H1 (cell line): ENCODE results near the gene CCNT1. TPM values are rescaled to one million over a fixed set of nuclear protein-coding genes. Genes with fewer than 3 reads are reported as not detected.
A peak's percentile ranks its signal among the peaks of the same experiment; 100 is the strongest.

Source experiments
- CBX5 ChIP-seq: fragments of 300-800, 300-1000 bp; sonication (generic); IDR thresholded peaks from 2 replicates; pipeline ENCODE4 v1.7.1; 2016; ENCODE audit warnings: antibody characterized with exemption, low read length, low read depth
- CBX8 ChIP-seq: fragments of 300-800, 300-1000 bp; sonication (generic); IDR thresholded peaks from 2 replicates; pipeline ENCODE4 v1.7.1; 2016; ENCODE audit warnings: low read depth, low read length, borderline replicate concordance
- EP300 ChIP-seq, 2 experiments: IDR thresholded peaks; 1 replicate in 1 of 2; 2 replicates in 1 of 2; pipeline ENCODE4 v1.6.1; 2011 to 2012; ENCODE audit warnings: low read depth in 2 of 2, low read length in 2 of 2, mild to moderate bottlenecking in 2 of 2, borderline replicate concordance in 1 of 2, inconsistent platforms in 1 of 2, moderate library complexity in 1 of 2
- FOSL1 ChIP-seq: IDR thresholded peaks from 2 replicates; pipeline ENCODE4 v1.6.1; 2011; ENCODE audit warnings: mild to moderate bottlenecking, low read depth, low read length, moderate library complexity; ENCODE audit not compliant: insufficient read depth
- GABPA ChIP-seq: IDR thresholded peaks from 2 replicates; pipeline ENCODE4 v1.6.1; 2011; ENCODE audit warnings: mild to moderate bottlenecking, low read length, moderate library complexity, borderline replicate concordance; ENCODE audit not compliant: insufficient read depth
- NANOG ChIP-seq: IDR thresholded peaks from 2 replicates; pipeline ENCODE4 v1.6.1; 2011; ENCODE audit warnings: low read length, low read depth, mild to moderate bottlenecking, inconsistent platforms; ENCODE audit not compliant: insufficient read depth, poor library complexity, severe bottlenecking
- RBBP5 ChIP-seq: IDR thresholded peaks from 2 replicates; pipeline ENCODE4 v1.7.1; 2012; ENCODE audit warnings: low read depth, mild to moderate bottlenecking, inconsistent platforms, low read length, moderate library complexity, borderline replicate concordance
- RFX5 ChIP-seq: IDR thresholded peaks from 2 replicates; pipeline ENCODE4 v1.6.1; 2011; ENCODE audit warnings: low read depth, low read length, improper control_type of control experiment, borderline replicate concordance
- polyA plus RNA-seq, 7 experiments: library from polyadenylated mRNA; depleted of rRNA in 3 of 7; stranded (reverse) in 5 of 7; unstranded in 2 of 7; fragments of >200 nt in 5 of 7; fragments of 200-250 nt in 2 of 7; gene quantifications; 1 replicate in 5 of 7; 2 replicates in 1 of 7; 4 replicates in 1 of 7; pipeline versions ENCODE4 v1.2.1 to v1.2.3, GENCODE V29; 2011 to 2013; ENCODE audit warnings: missing spikeins in 2 of 7, mixed read lengths in 2 of 7
- total RNA-seq: library from RNA; stranded (reverse); fragmentation: NEBNext Ultra II Directional; extraction: Animal tissue kit (Norgen Biotek cat#: 25700); gene quantifications from 2 replicates; pipeline ENCODE4 v1.2.1, GENCODE V29; 2021
- TF ChIP-seq, protein P1 (sequence below): IDR thresholded peaks from 2 replicates; pipeline ENCODE4 v1.6.1; 2011; ENCODE audit warnings: low read length, improper control_type of control experiment

CCNT1 gene
- total and polyA plus RNA-seq, 2 of the 8 experiments (the other 6 are each of a cell fraction or from before 2014, with no cell fraction given): 13.2 to 45.9 TPM

DNA sequence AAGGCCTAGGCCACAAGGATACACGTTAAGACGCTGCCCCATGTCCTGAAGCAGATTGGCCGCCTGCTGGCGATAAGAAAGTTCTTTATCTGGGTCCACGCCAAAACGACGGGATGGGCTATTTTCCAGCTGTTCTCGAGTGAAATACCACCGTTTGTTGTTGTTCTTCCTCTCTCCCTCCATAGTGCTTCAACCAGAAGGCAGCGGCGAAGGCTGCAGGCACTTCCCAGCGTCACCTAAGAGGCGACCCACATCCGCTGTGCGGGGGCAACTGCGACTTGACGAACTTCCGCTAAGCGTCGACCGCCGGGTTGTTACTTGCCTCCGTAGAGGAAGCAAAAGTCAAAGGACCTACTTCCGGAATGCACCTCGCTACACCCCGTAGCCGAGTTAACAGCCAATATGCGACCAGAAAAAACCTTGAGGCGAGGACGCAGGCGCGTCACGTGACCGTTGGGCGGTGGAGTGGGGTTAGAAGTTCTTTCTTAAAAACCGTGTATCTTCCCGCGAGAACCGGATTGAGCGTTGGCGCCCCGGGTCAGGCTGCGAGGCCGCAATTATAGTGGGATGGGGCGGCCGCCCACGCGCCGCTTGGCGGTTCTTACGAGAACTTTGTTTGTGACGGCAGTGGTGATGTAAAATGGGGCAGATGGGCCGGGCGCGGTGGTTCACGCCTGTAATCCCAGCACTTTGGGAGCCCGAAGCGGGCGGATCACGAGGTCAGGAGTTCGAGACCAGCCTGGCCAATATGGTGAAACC is at the start of gene CCNT1 (continued):
- TF ChIP-seq CBX8 (no peak), GABPA (peak; percentile 97), NANOG (no peak), CBX5 (no peak), FOSL1 (no peak), EP300 (IDR thresholded peaks at IDR 0.05; ENCODE audit: borderline replicate concordance in 1 of 2, low read depth in 2 of 2, low read length in 2 of 2) (no peak), RBBP5 (0 out of 2 replicates have a peak, but pooled peaks have one; percentile 84), RFX5 (no peak)
- TF ChIP-seq, protein P1, sequence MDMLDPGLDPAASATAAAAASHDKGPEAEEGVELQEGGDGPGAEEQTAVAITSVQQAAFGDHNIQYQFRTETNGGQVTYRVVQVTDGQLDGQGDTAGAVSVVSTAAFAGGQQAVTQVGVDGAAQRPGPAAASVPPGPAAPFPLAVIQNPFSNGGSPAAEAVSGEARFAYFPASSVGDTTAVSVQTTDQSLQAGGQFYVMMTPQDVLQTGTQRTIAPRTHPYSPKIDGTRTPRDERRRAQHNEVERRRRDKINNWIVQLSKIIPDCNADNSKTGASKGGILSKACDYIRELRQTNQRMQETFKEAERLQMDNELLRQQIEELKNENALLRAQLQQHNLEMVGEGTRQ: peak; percentile 97
